T-helper 1 cell treated with Interleukin-12 subunit alpha and Interleukin-12 subunit beta and Interleukin-4 antibody, amounts not matched to agents 30 ng/mL and 1 ng/mL, for 36 hours (primary cell): Measurements from ENCODE around the gene ITPRID2. TPM values are rescaled to one million over a fixed set of nuclear protein-coding genes. Genes with fewer than 3 reads are reported as not detected.

Experiments used
- intact Hi-C: fragments of 100-400 bp; cut with micrococcal nuclease; formaldehyde crosslinking; loops from one replicate; pipeline ENCODE4 v1.15.1; 2024
- total RNA-seq: library from RNA; stranded (reverse); gene quantifications from 2 replicates; pipeline ENCODE4 v1.2.3, GENCODE V29; 2022

ITPRID2 gene
- total RNA-seq: 42.6 and 48.1 TPM in 2 replicates

GRCh38 chr2:181891258-181891965 is at the start of gene ITPRID2:
ITPRID2 (plus strand) TSS chr2:181891730; CDS start chr2:181892067, 337 bp downstream.
- intact Hi-C loops: loop anchor here (1.0 to 10.0 kb wide), 9 partner anchors 100 to 1885 kb away; partner anchors contain the start of genes ITGA4, NCKAP1, NUP35 and UBE2E3

DNA sequence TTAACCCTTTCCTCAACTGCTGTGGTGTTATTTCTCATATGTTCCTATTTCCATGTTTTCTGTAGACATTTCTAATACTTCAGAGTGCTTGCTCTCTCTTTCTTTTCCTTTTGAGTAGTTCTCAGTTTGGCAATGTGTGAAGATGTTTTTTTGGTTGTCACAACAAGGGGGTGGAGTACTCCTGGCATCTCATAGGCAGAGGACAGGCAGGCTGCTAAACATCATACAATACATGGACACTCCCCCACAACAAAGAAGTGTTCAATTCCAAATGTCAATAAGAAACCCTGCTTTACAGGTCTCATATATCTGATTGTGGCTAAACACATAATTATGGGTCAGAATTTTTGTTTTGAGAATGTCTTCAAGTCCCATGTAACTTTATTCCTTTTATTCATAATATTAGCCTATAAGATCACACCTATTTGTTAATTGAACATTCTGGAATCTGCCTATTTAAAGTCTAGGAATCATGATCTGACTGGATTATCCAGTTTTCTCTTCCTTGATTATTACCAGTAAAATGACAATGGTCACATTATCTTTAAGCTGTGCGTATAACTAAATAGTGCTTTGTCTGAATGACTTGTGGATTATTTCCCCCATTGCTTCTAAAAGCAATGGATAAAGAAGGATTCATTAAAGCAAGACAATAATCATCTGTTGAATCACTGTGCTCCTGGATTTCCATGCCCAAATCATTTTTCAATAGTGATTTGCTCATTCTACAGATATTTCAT is 46.8 kb upstream of the ITPRID2 start:
- intact Hi-C loops: no loop called here

DNA sequence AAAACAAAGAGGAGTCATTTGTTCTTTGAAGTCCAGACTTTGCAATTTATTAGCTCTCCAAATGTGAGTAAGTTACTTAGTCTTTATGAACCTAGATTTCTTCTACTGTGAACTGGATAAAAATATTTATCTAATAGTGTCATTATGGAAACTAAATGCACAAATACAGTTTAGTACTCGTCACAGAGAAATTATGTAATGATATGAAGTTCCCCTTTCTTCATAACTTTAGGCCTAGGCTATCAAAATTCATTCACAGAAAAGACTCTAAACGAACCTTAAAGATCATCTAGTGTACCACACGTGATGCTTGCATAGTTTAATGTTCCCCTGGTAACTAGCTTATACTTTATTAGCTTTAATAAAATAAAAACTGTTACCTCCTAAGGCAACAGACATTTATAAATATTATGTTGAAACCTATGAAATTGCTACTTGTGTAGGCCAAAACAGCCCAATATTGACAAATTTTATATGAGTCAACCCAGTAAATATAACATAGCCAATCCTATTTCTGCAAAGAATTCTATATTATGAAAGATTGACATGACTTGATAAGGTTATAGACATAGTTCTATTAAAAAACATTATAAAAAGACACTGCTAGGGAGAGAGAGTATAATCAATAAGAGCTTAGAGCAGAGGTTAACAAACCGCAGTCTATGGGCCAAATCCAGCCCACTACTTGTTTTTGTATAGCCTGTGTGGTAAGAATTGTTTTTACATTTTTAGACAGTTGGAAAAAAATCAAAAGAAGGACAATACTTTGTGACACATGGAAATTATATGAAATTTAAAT is 44.9 kb upstream of the ITPRID2 start:
- intact Hi-C loops: no loop called here

DNA sequence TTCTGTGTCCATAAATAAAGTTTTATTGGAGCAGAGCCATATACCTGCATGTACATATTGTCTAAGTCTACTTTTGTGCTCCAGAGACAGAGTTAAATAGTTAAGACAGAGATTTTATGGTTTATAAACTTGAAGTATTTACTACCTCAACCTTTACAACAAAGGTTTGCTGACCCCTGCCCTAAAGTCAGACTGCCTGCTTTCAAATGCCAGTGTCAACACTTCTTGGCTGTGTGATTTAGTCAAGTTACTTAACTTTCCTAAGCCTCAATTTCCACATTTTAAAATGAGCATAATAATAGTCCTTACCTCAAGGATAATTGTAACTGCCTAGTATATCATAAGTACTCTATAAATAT is 44.4 kb upstream of the ITPRID2 start:
- intact Hi-C loops: no loop called here

DNA sequence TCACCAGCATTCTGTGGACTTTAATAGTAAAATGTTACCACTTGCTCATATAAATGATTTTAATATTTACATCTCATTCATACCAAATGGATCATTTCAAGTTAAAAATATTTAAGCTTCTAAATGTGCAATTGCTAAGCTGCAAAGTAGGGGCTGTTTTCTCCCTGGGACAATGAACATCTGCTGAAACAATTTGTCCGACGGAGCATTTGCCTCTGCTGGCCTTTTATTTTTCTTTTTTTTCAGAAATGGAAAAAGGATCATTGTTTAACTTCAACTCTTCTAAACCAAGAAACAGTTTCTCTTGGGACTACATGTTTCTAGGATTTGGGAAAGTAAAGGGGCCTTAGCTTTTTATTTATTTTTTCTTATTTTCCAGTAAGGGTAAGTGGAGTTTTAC is 43.8 kb upstream of the ITPRID2 start:
- intact Hi-C loops: no loop called here

GRCh38 chr2:181848261-181848886 is 43.2 kb upstream of the ITPRID2 start:
- intact Hi-C loops: no loop called here

DNA sequence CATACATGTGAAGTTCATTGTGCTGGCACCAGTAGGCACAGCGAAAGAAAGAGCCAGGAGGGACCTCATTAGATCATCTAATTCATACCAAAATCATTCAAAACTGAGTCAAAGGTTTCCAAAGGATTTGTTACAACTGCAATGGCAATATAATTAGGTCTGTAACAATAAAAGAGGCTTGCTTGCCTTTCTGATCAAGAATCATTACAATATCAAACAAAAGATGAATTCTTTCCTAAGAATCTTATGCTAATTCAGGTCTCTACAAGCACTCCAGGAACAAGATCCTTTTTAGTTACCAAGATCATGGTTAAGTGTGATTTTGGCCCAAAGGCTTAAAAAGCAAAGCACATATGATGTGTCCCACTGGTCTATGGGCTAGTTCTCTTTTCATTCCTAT is 41.9 kb upstream of the ITPRID2 start:
- intact Hi-C loops: no loop called here

DNA sequence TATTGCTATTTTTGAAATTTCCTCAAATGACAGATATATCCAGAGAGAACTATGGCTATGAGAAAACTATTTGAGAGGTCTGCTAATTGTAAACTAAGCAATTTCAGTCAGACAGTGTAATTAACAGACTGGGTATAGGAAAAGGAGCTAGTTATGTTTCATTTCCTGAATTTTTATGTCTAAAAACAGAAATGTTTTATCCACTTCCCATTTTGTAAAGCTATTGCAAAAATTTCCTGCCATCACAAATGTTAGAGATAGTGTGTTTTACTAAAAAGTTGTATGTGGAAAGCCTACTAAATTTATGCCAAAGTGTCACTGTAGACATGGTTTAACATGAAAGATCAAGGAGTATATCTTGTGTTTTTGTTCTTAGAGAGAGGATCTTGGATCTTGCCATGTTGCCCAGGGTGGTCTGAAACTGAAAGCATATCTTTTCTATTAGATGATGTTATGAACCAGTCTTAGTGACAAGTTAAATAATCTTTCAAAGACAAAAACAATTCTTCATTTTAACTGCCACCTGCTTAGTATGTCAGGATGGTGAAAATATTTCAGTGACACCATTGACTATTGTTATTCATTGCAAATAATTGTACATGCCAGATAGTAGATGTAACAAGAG is 40.5 kb upstream of the ITPRID2 start:
- intact Hi-C loops: no loop called here

- intact Hi-C loops: no loop called here
Measured at GRCh38 chr2:181851726-181852125, 39.8 kb upstream of the ITPRID2 start.

DNA sequence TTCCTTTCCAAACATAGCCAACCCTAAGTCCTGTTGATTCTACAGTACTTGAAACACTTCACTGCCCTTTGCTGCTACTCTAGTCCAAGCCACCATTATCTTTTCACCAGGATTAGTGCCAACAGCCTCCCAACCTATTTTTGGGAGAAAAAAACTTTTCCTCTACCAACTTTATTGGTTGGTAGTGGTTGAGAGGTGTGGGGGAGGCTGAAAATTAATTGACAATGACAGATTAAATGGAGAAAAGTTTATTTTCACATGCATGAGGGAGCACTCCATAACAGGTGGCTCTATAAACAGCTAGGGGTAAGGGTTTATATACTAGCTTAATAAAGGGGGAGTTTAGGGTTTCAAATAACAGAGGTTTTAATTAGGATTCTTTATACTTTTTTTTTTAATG is 37.8 kb upstream of the ITPRID2 start:
- intact Hi-C loops: no loop called here

DNA sequence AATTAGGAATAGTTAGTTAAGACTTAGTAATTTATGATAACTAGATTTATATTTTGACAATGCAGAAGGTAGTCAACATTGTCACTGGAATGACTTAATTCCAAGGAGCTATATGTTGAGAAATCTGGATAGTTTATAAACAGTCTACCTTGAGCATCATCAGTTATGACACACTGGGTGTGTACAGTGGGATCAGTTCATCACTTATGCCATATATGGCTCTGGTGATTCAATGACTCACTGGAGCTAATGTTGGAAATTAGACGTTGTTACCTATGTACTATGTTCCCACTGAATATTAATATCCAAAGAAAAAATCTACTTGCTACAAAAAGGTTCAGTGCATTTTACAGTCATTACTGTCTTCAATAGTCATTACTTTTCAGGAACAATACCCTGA is 34.0 kb upstream of the ITPRID2 start:
- intact Hi-C loops: no loop called here

GRCh38 chr2:181858600-181858999 is 32.9 kb upstream of the ITPRID2 start:
- intact Hi-C loops: no loop called here

- intact Hi-C loops: no loop called here
Measured at GRCh38 chr2:181859123-181859522, 32.4 kb upstream of the ITPRID2 start.

- intact Hi-C loops: no loop called here
Measured at GRCh38 chr2:181859803-181860202, 31.7 kb upstream of the ITPRID2 start.

- intact Hi-C loops: no loop called here
Measured at GRCh38 chr2:181861379-181861778, 30.2 kb upstream of the ITPRID2 start.

DNA sequence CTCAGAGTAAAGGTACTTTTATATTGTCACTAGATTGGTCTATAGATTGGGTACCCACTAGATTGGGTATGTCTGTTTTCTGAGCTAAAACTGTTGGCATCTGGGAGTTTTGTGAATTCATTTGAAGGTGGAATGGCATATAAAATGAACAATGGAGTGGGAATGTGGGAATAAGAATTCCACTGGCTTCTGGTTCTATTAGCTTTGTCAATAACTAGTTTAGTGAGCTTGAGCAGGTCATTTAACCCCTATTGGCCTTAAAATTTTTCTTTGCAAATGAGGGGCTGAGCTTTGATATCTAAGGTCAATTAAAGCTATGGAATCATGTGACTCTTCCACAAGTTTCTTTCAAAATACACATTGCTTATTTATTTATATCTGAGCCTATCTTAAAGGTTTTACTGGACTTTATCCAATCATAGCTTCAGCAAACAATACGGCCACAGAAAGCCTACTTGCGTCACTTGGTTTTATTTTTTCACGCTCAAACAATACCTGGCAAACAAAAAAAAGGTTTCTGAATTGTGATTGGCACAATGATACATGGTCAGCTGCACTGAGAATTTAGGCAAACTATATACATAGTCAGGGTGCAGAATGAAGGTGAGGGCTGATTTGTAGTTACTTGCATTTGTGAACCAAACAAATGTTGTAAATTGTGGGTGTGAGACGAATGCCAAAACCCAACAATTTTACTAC is 28.8 kb upstream of the ITPRID2 start:
- intact Hi-C loops: no loop called here

DNA sequence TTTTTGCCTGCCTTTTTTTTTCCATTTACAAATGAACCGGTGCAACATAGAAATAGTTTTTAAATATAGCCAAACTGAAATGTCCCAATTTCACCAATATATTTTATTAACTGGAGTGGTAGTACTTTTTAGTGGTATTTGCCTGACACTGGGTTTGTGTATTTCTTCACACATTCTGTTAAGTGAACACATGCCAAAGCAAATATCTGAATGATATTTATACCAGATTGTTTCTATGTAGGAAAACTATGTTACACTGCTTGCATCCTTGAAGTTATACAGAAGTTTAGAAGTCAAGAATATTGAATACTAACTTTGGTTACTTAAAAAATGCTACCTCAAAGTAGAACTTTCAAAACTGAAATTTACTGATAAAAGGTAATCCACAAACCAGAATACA is 19.4 kb upstream of the ITPRID2 start:
- intact Hi-C loops: no loop called here

DNA sequence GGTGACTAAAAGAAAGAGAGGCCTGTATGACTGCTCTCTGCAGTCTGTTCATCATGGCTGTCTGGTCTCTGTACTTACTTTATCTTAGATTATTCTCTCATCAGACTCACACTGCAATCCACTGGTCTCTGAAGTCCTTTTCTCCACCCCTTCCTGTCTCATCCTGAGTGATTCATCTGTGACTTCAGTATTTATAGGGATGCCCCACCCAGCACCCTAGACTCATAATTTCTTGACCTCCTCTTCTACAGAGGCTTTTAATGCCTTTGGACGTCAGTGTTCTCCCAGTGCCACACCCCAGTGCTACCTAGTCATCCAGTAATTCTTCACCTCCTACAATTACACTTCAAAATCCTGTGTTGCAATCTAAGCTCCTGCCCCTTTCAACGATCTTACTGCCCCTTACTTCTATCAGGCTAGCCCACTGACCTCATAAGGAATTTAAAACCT is 14.9 kb upstream of the ITPRID2 start:
- intact Hi-C loops: no loop called here

DNA sequence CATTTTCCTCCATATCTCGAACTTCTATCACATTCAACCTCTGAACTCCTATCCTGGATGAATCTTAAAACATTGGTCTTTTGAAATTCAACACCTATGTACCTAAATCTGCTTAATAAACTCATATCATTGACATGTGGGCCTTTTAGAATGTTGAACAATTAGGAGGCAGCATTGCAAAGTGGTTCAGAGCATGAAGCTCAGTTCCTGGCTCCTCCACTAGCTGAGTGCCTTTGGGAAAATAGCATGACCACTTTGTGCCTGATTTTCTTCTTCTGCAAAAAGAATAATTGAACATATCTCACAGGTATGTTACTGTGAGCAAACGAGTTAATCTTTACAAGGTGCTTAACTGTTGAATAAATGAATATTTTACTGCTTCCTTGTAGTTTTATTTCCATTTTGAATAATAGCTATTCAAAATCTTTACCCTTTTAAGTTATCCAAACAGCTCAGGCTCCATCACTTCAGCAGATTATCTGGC is 14.3 kb upstream of the ITPRID2 start:
- intact Hi-C loops: no loop called here

GRCh38 chr2:181878448-181878847 is 13.1 kb upstream of the ITPRID2 start:
- intact Hi-C loops: no loop called here
